Measurements from ENCODE around the gene BRCA2.

DNA sequence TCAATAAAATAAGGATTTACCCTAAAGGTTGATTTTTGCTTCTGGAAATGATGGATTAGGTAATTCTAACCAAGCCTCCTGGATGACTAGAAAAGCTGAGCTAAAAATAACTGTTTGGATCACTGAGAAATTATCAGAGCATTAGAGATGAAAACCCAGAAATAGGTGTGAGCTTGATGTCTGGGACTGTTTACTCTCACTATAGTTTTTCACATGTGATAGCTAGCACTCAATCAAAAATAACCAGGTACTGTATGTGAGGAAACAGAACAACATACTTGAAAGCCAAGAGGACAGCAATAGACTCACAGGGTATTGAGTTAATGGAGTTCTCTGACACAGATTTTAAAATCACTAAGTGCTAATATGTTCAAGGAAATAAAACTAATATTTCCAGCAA lies 9.7 kb upstream of the BRCA2 start:
- TF ChIP-seq, protein P1, sequence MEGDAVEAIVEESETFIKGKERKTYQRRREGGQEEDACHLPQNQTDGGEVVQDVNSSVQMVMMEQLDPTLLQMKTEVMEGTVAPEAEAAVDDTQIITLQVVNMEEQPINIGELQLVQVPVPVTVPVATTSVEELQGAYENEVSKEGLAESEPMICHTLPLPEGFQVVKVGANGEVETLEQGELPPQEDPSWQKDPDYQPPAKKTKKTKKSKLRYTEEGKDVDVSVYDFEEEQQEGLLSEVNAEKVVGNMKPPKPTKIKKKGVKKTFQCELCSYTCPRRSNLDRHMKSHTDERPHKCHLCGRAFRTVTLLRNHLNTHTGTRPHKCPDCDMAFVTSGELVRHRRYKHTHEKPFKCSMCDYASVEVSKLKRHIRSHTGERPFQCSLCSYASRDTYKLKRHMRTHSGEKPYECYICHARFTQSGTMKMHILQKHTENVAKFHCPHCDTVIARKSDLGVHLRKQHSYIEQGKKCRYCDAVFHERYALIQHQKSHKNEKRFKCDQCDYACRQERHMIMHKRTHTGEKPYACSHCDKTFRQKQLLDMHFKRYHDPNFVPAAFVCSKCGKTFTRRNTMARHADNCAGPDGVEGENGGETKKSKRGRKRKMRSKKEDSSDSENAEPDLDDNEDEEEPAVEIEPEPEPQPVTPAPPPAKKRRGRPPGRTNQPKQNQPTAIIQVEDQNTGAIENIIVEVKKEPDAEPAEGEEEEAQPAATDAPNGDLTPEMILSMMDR (IDR thresholded peaks at IDR 0.05): no peak
- no peak for TF ChIP-seq EZH2 (IDR thresholded peaks at IDR 0.05)
